Heart left ventricle (tissue), 13 donors: ENCODE data around the gene NYAP2.

Source experiments
- CTCF ChIP-seq, 12 donors: fragments of 200-600 bp; sonication (generic) in 4 of 12; IDR thresholded peaks; one replicate each; pipeline versions ENCODE4 v1.5.0 to v1.8.0; 2018 to 2022; ENCODE audit warnings: antibody characterized with exemption in 12 of 12, mild to moderate bottlenecking in 5 of 12
- POLR2A ChIP-seq, 2 donors: fragments of 450-650 bp; IDR thresholded peaks; one replicate each; pipeline ENCODE4 v1.6.1; 2017; ENCODE audit warnings: antibody characterized with exemption in 2 of 2, mild to moderate bottlenecking in 2 of 2, moderate library complexity in 2 of 2
- donor health status: ischemic (EF 13 %, LVEDD 7.1; RV severe dilation, severe dysfunction).
- donor health status: DM: no; HTN: yes; CAD: no.
- donor health status: DM: no; HTN: no; CAD: no.
- donor health status: ischemic (EF 25% LVEDD 6.9; RV normal size, moderate dysfunction).
- donor health status: ischemic (EF 25% LVEDD 5.7; RV mildly dilated, moderate dysfunction).
- donor health status: ischemic (EF 35%, LVEDD 5.7; RV mildly dilated, moderate dysfunction).
- donor health status: nonischemic (EF 11% LVEDD 7.7; RV severe dilation, severe dysfunction).
- donor health status: DM: yes; HTN: yes; CAD: no.
- donor health status: PGD.
- donor health status: ischemic (EF 29% LVEDD 5.4; RV normal size, mild dysfunction).
- donor health status: nonischemic (EF 23%, LVEDD 6.1; RV moderate dilation, normal function).

DNA sequence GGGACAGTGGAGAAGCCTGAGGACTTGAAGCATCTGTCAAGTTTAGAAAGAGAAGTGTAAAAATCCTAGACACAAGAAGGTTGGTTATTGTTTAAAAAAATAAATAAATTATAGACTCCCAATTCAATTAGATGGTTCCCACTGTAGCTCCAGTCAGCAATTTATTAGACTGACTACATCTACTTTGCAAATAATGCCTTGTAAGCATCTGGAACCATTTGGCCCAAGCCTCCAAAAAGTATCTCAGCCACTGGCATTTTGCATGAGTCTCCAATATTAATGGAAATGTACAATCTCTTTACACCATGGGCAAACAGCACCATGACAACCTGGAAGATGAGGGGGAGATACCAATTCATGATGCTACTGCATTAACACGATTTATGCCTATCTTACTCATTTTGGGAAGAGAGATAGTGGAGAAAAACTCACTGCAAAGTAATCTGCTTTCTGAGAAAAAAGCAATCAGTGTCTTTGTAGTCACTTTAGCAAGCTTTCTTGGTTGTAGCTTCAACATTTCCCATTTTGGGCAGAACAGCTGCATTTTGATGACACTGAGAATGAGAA lies 2.8 kb downstream of the NYAP2 start:
- no peak for TF ChIP-seq CTCF (IDR thresholded peaks at IDR 0.05)
- TF ChIP-seq POLR2A (IDR thresholded peaks at IDR 0.05): no peak
